ACC112 (cell line): ENCODE measurements around the gene CBARP.

ENCODE experiments used
- H2AFZ ChIP-seq: fragments of 200-600 bp; sonication (generic); one replicate; pipeline ENCODE4 v1.6.0; 2017; ENCODE audit warnings: antibody characterized with exemption, low read length; ENCODE audit not compliant: unreplicated experiment
- H3K27ac ChIP-seq: fragments of 200-600 bp; sonication (generic); 2 replicates; pipeline ENCODE4 v1.5.1; 2014; ENCODE audit warnings: low read depth, mild to moderate bottlenecking, antibody characterized with exemption, low read length, moderate library complexity
- H3K27me3 ChIP-seq: fragments of 200-600 bp; sonication (generic); 2 replicates; pipeline ENCODE4 v1.6.1; 2014; ENCODE audit warnings: mild to moderate bottlenecking, antibody characterized with exemption, low read length, moderate library complexity, mixed read lengths; ENCODE audit not compliant: insufficient read depth
- H3K36me3 ChIP-seq: fragments of 200-600 bp; sonication (generic); 2 replicates; pipeline ENCODE4 v1.6.1; 2016; ENCODE audit warnings: mild to moderate bottlenecking, antibody characterized with exemption, low read length, moderate library complexity, mixed read lengths; ENCODE audit not compliant: insufficient read depth
- H3K4me1 ChIP-seq: fragments of 200-600 bp; sonication (generic); one replicate; pipeline ENCODE4 v1.6.1; 2016; ENCODE audit warnings: low read length, mixed read lengths; ENCODE audit not compliant: insufficient read depth, unreplicated experiment, control insufficient read depth
- H3K4me3 ChIP-seq: fragments of 200-600 bp; sonication (generic); 2 replicates; pipeline ENCODE4 v1.5.1; 2014; ENCODE audit warnings: mild to moderate bottlenecking, low read depth, low read length
- H3K79me2 ChIP-seq: fragments of 200-600 bp; sonication (generic); one replicate; pipeline ENCODE4 v1.6.0; 2016; ENCODE audit warnings: low read length; ENCODE audit not compliant: control insufficient read depth, unreplicated experiment, insufficient read depth

CBARP gene

GRCh38 chr19:1235625-1236538 lies 1.9 kb downstream of the CBARP start:
- Histone ChIP-seq H3K4me3 (peak overlapping the region; percentile 77), H3K36me3 (no peaks in the 10 kb centered on the region)

GRCh38 chr19:1234955-1235380 lies 2.8 kb downstream of the CBARP start:
- Histone ChIP-seq H3K27ac (no peak overlapping the region), H3K36me3 (no peaks in the 10 kb centered on the region), H3K4me1 (peaks cover 7% of the 10 kb centered on the region), H3K27me3 (no peaks in the 10 kb centered on the region), H3K79me2 (no peaks in the 10 kb centered on the region), H3K4me3 (no peak overlapping the region), H2AFZ (no peak overlapping the region)

More at GRCh38 chr19:1235625-1236538, 1.9 kb downstream of the CBARP start:
- H3K27me3 ChIP-seq = no peaks in the 10 kb centered on the region
- no peaks in the 10 kb centered on the region for H3K79me2 ChIP-seq
- H3K4me1 ChIP-seq = peaks cover 7% of the 10 kb centered on the region
- H2AFZ ChIP-seq = no peak overlapping the region
- H3K27ac ChIP-seq = no peak overlapping the region

DNA sequence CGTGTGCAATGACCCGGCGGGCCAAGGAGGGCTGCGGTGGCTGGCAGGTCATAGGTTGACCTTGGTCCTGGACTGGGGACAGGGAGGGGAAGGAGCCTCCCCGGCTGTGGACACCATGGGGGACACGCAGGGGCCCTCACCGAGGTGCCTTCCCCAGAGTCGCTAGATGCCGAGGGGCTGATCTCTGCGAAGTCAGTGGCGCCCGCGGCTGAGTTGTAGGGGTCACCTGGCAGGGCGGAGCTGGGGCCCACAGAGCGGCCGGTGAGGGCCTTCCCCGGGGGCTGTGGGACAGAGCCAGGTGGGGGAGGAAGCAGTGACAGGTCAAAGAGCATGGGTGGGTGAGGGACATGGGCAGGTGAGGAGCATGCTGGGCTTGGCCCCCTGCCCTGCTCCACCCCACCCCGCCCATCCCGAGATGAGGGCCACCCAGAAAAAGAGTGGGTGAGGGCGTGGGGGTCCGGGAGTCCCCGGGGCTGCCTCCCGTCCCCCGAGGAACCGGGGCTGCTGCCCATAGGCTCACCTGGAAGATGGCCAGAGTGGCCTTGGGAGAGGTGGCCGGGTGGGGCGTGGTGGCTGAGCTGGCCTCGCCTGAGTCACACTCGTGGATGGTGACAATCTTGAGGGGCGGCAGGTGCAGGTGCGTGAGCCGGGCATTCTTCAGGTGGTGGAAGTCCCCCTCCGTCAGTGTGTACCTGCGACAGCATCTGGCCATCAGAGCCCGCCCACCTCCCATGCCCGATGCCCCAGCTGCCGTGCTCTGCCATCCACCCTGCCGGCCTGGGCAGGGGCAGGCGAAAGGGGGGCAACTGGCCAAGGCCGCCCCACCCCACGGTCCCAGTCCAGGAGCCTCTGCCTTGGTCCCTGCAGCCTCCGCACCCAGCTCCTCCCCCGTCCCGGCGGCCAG lies 3.5 kb downstream of the CBARP start:
- peaks cover 7% of the 10 kb centered on the region for H3K4me1 ChIP-seq
- no peak overlapping the region for H3K4me3 ChIP-seq
- H3K27ac ChIP-seq = no peak overlapping the region
- no peaks in the 10 kb centered on the region for H3K36me3 ChIP-seq
- no peaks in the 10 kb centered on the region for H3K79me2 ChIP-seq
- H3K27me3 ChIP-seq = no peaks in the 10 kb centered on the region
- no peak overlapping the region for H2AFZ ChIP-seq

DNA sequence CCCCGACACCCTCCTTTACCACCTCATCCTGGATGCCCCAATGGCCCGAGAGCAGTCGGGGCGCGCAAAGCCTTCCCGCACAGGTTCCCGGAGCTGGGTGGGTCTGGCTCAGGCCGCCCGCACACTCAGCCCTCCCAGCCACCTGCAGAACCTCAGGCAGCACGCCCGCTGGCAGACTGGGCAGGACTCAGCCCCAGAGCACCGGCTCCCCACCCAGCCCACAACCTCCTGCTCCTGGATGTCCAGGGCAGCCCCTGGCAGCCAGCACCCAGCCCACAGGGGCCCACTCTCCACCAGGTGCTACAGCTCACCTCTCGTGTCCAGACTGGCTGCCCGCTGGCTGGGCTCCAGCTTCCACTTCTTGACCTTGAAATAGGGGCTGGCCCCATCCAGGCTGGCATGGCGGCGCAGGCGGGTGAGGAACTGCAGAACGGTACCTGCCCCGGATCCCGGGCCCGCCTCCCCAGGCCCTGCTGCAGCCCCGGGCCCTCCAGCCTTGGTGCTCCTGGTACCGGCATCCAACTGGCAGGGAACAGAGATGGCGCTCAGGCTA lies 4.6 kb downstream of the CBARP start:
- Histone ChIP-seq H3K79me2 (no peaks in the 10 kb centered on the region), H3K36me3 (no peaks in the 10 kb centered on the region), H3K27me3 (no peaks in the 10 kb centered on the region), H3K4me3 (no peak overlapping the region), H3K4me1 (peaks cover 7% of the 10 kb centered on the region), H3K27ac (no peak overlapping the region), H2AFZ (no peak overlapping the region)

DNA sequence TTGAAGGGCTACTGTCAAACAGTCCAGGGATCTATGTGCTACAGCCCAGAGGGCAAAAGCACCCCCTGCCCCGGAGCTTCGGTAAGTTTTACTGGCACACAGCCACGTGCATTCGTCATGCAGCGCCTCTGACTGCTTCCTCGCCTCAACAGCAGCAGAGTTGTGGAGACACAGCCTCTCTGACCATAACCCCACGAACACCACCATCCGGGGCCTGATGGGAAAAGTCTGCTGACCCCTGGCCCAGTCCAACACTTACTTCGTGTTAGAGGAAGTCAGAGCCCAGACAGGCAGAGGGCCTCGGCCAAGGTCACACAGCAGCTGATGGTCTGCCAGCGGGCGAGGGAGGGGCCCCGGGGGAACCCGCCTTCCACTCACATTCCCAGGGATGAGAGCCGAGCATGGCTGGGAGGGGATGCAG lies 5.1 kb downstream of the CBARP start:
- Histone ChIP-seq H3K27me3 (no peaks in the 10 kb centered on the region), H3K27ac (no peak overlapping the region), H3K79me2 (no peaks in the 10 kb centered on the region), H3K4me1 (peaks cover 7% of the 10 kb centered on the region), H2AFZ (no peak overlapping the region), H3K36me3 (no peaks in the 10 kb centered on the region), H3K4me3 (no peak overlapping the region)

DNA sequence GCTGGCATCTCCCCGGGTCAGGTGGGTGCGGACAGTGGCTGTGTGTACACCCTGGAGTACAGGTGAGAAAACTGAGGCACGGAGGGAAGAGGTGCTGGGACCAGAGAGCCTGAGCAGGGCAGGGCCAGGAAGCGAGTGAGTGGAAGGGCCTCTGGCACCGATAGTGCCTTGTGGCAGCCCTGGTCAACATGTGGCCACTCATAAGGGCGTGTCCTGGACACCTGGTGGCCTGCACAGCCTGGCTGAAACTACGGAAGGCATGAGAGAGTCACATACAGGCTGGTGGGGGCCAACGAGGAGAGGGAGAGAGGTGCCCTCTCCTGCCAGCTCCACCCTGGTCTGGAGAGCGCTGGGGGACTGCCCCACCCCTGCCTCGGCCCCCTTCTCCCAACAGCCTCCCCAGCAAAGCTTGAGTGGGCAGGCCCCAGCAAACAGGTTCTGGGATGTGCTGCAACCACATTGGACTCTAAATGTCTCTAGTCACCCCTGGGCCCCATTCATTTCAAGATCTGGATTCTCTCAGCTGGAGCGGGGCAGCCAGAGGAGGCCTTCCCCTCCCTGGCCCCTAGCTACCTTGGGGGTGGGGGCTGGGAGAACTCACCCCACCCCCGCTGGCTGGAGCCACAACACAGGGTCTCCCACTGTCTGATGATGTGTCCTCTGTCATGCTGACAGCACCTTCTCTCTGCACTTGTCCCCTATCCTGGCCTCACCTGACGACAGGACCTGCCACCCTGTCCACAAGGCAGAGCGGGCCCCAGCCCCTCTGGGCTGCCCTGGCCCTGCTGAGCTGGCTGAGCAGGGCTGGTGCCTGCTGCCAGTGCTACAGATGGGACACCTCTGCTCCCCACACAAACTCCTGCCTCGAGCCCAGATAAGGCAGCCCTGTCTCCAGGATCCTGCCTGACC lies 5.8 kb downstream of the CBARP start:
- H3K36me3 ChIP-seq = no peaks in the 10 kb centered on the region
- H3K4me3 ChIP-seq = no peak overlapping the region
- no peaks in the 10 kb centered on the region for H3K79me2 ChIP-seq
- no peaks in the 10 kb centered on the region for H3K27me3 ChIP-seq
- H3K27ac ChIP-seq = no peak overlapping the region
- peaks cover 7% of the 10 kb centered on the region for H3K4me1 ChIP-seq
- H2AFZ ChIP-seq = no peak overlapping the region

- Histone ChIP-seq H3K36me3 (no peaks in the 10 kb centered on the region), H3K79me2 (no peaks in the 10 kb centered on the region), H2AFZ (no peak overlapping the region), H3K4me1 (peaks cover 1% of the 10 kb centered on the region), H3K27me3 (no peaks in the 10 kb centered on the region), H3K4me3 (no peak overlapping the region), H3K27ac (no peak overlapping the region)
Measured at GRCh38 chr19:1230783-1231489, 6.9 kb downstream of the CBARP start.

DNA sequence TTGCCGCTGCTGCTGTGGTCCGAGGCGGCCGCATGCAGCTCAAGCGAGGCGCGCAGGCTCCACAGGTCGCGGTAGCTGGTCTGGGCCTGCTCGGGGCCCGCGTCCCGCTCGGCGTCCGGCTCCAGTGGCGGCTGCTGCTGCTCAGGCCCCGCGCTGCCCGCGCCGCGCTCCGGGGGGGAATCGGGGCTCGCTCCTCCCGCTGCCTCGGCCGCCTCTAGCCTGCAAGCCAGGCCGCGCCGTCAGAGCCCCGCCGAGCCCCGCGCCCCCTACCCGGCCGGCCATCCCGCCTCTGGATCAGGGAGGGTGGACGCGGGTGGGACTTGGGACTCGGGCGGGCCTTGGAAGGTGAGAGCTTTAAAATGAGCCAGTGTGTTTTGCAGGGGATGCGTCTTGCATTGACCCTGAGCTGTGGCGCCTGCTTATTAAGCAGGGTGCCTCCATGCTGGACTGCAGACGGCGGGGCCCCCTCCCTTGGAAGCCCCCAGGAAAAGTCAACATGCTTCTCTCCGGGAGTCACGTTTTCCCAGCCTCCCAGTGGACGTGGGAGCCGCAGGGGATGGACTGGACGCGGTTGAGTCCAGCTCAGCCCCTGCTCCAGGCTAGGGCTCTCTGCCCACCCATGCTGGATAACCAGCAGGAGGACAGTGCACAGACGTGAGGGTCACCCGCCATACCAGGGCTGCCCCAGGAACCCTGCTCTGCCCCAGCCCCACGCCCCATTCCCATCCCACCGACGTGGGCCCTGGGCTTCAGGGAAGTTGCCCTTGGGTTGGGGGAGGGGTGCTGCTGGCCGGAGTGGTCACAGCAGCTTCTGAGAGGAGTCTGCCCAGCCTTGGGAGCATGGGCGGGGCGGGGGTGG lies 7.7 kb downstream of the CBARP start:
- Histone ChIP-seq H3K4me1 (no peaks in the 10 kb centered on the region), H3K4me3 (no peak overlapping the region), H3K79me2 (no peaks in the 10 kb centered on the region), H3K27me3 (no peaks in the 10 kb centered on the region), H2AFZ (no peak overlapping the region), H3K36me3 (no peaks in the 10 kb centered on the region), H3K27ac (no peak overlapping the region)
